Gastrocnemius medialis (tissue), 4 donors: ENCODE measurements around the gene NDC80. TPM values are rescaled to one million over a fixed set of nuclear protein-coding genes. Genes with fewer than 3 reads are reported as not detected.

ENCODE experiments used
- ATAC-seq, 2 donors: fragments of 150-250 bp; one replicate each; pipeline ENCODE4 v1.9.1; 2016
- DNase-seq, 2 donors: peaks; one replicate each; pipeline ENCODE4 v3.0.0-alpha.2; 2019
- H3K27ac ChIP-seq, 4 donors: fragments of 200-600 bp; sonication (generic); 1 replicate in 1 of 4; 2 replicates in 3 of 4; pipeline ENCODE4 v1.5.1; 2016 to 2018; ENCODE audit warnings: mild to moderate bottlenecking in 2 of 4, moderate library complexity in 1 of 4
- H3K27me3 ChIP-seq, 3 donors: fragments of 200-600 bp; sonication (generic) in 2 of 3; 1 replicate in 1 of 3; 2 replicates in 2 of 3; pipeline versions ENCODE4 v1.5.1 to v1.6.0; 2016 to 2019; ENCODE audit warnings: mild to moderate bottlenecking in 1 of 3, moderate library complexity in 1 of 3
- H3K36me3 ChIP-seq, 2 donors: fragments of 200-600 bp; sonication (generic) in 1 of 2; one replicate each; pipeline ENCODE4 v1.5.1; 2017 to 2018
- H3K4me1 ChIP-seq, 2 donors: fragments of 200-600 bp; sonication (generic) in 1 of 2; one replicate each; pipeline ENCODE4 v1.5.1; 2016 to 2017; ENCODE audit warnings: mild to moderate bottlenecking in 2 of 2
- H3K4me3 ChIP-seq, 4 donors: fragments of 200-600 bp; sonication (generic) in 3 of 4; 1 replicate in 1 of 4; 2 replicates in 3 of 4; pipeline ENCODE4 v1.5.1; 2016 to 2019; ENCODE audit warnings: mild to moderate bottlenecking in 2 of 4
- H3K9me3 ChIP-seq, 3 donors: fragments of 200-600 bp; sonication (generic) in 2 of 3; 1 replicate in 1 of 3; 2 replicates in 2 of 3; pipeline ENCODE4 v1.5.1; 2016 to 2019
- CTCF ChIP-seq, 5 experiments: fragments of 450-650 bp in 3 of 5; fragments of 200-600 bp in 2 of 5; sonication (generic) in 2 of 5; IDR thresholded peaks in 4 of 5; conservative IDR thresholded peaks in 1 of 5; 1 replicate in 4 of 5; 2 replicates in 1 of 5; pipeline ENCODE4 v1.5.1; 2016 to 2019; ENCODE audit warnings: antibody characterized with exemption in 5 of 5, mild to moderate bottlenecking in 3 of 5, moderate library complexity in 3 of 5
- POLR2A ChIP-seq, 2 donors: fragments of 450-650 bp; IDR thresholded peaks; one replicate each; pipeline ENCODE4 v1.6.1; 2017; ENCODE audit warnings: antibody characterized with exemption in 2 of 2, mild to moderate bottlenecking in 2 of 2, moderate library complexity in 2 of 2
- in situ Hi-C, 4 donors: fragments of 200-750 bp; cut with MboI; loops; one replicate each; pipeline versions ENCODE4 v1.15.0 to v1.8.0; 2017; ENCODE audit warnings: low sequenced_read_pairs in 4 of 4
- intact Hi-C: fragments of 100-400 bp; cut with DNase I; formaldehyde crosslinking; loops from one replicate; pipeline ENCODE4 v1.15.1; 2023; ENCODE audit warnings: low total_unique reads
- total RNA-seq, 4 donors: library from RNA; depleted of rRNA; stranded (reverse); fragments of >200 nt; gene quantifications; one replicate each; pipeline versions ENCODE4 v1.1.0 to v1.2.3, GENCODE V29; 2016

NDC80 gene
- total RNA-seq, 4 donors from 2014 or later: 0.27 TPM; not detected in 3

GRCh38 chr18:2635586-2635985, 64.2 kb downstream of the NDC80 start:
- TF ChIP-seq CTCF (IDR thresholded peaks at IDR 0.05 in 4 of 5, conservative IDR thresholded peaks at IDR 0.05 in 1 of 5): no peak
- no peak for TF ChIP-seq POLR2A (IDR thresholded peaks at IDR 0.05)
- in situ Hi-C loops (no loop called here), intact Hi-C loops (no loop called here)
- H3K27ac ChIP-seq: peak overlapping the region; percentile 62 to 78 (median 70)
- no peaks in the 10 kb centered on the region for H3K27me3 ChIP-seq
- no peaks in the 10 kb centered on the region for H3K9me3 ChIP-seq
- no peak for ATAC-seq
- peaks cover 3% of the 10 kb centered on the region in 2 donors for H3K4me1 ChIP-seq
- no peak for DNase-seq
- H3K4me3 ChIP-seq: no peak overlapping the region
- no peaks in the 10 kb centered on the region for H3K36me3 ChIP-seq

GRCh38 chr18:2636126-2636631, 64.8 kb downstream of the NDC80 start:
- DNase-seq (no peak), ATAC-seq (peak; percentile 19 to 32)
- Histone ChIP-seq H3K27me3 (no peaks in the 10 kb centered on the region), H3K4me1 (peaks cover 3% of the 10 kb centered on the region in 2 donors), H3K36me3 (no peaks in the 10 kb centered on the region), H3K27ac (peak overlapping the region; percentile 62 to 78 (median 70)), H3K9me3 (no peaks in the 10 kb centered on the region), H3K4me3 (peak overlapping the region in 1 of 4 donors; percentile 29)
- intact Hi-C loops: no loop called here
- no peak for TF ChIP-seq CTCF (IDR thresholded peaks at IDR 0.05 in 4 of 5, conservative IDR thresholded peaks at IDR 0.05 in 1 of 5)
- no peak for TF ChIP-seq POLR2A (IDR thresholded peaks at IDR 0.05)
- in situ Hi-C loops: no loop called here

GRCh38 chr18:2641638-2642037, 70.3 kb downstream of the NDC80 start:
- Histone ChIP-seq H3K27me3 (no peaks in the 10 kb centered on the region), H3K4me1 (peaks cover 0 to 3% of the 10 kb centered on the region in 2 donors), H3K9me3 (no peaks in the 10 kb centered on the region), H3K4me3 (peak overlapping the region in 1 of 4 donors; percentile 14), H3K36me3 (no peaks in the 10 kb centered on the region), H3K27ac (peak overlapping the region in 3 of 4 donors; percentile 20 to 55 (median 47))
- in situ Hi-C loops: no loop called here
- TF ChIP-seq POLR2A (IDR thresholded peaks at IDR 0.05): no peak
- no peak for TF ChIP-seq CTCF (IDR thresholded peaks at IDR 0.05 in 4 of 5, conservative IDR thresholded peaks at IDR 0.05 in 1 of 5)
- DNase-seq (no peak), ATAC-seq (peak in 1 of 2 donors; percentile 28)
- intact Hi-C loops: no loop called here

GRCh38 chr18:2642771-2643170, 71.4 kb downstream of the NDC80 start:
- intact Hi-C loops: no loop called here
- ATAC-seq (no peak), DNase-seq (no peak)
- in situ Hi-C loops: no loop called here
- no peak overlapping the region for H3K4me3 ChIP-seq
- no peak for TF ChIP-seq POLR2A (IDR thresholded peaks at IDR 0.05)
- no peak for TF ChIP-seq CTCF (IDR thresholded peaks at IDR 0.05 in 4 of 5, conservative IDR thresholded peaks at IDR 0.05 in 1 of 5)
- no peaks in the 10 kb centered on the region for H3K36me3 ChIP-seq
- peaks cover 0 to under 1% of the 10 kb centered on the region in 2 donors for H3K4me1 ChIP-seq
- no peaks in the 10 kb centered on the region for H3K27me3 ChIP-seq
- H3K9me3 ChIP-seq: no peaks in the 10 kb centered on the region
- no peak overlapping the region for H3K27ac ChIP-seq

GRCh38 chr18:2644535-2644934, 73.2 kb downstream of the NDC80 start:
- in situ Hi-C loops: no loop called here
- no peak overlapping the region for H3K27ac ChIP-seq
- intact Hi-C loops: no loop called here

More at GRCh38 chr18:2644535-2644934, 73.2 kb downstream of the NDC80 start:
- H3K9me3 ChIP-seq: no peaks in the 10 kb centered on the region
- DNase-seq: no peak
- no peak for TF ChIP-seq CTCF (IDR thresholded peaks at IDR 0.05 in 4 of 5, conservative IDR thresholded peaks at IDR 0.05 in 1 of 5)
- no peak for TF ChIP-seq POLR2A (IDR thresholded peaks at IDR 0.05)
- no peak for ATAC-seq
- H3K4me3 ChIP-seq: no peak overlapping the region
- H3K4me1 ChIP-seq: no peaks in the 10 kb centered on the region
- H3K27me3 ChIP-seq: no peaks in the 10 kb centered on the region
- no peaks in the 10 kb centered on the region for H3K36me3 ChIP-seq
